Lower lobe of right lung (tissue), 2 donors: ENCODE data around the gene ASF1A. TPM values are rescaled to one million over a fixed set of nuclear protein-coding genes. Genes with fewer than 3 reads are reported as not detected.
A peak's percentile ranks its signal among the peaks of the same experiment; 100 is the strongest.

Experiments used
- ATAC-seq, 2 donors: fragments of 200-7000 bp; cut with Tn5 transposase; one replicate each; pipeline ENCODE4 v1.9.1; 2020 to 2022; ENCODE audit warnings: mild to moderate bottlenecking in 2 of 2, moderate library complexity in 2 of 2
- DNase-seq: peaks from one replicate; pipeline ENCODE4 v3.0.0-alpha.2; 2020
- H3K27ac ChIP-seq: fragments of 200-600 bp; one replicate; pipeline ENCODE4 v1.8.0; 2022
- H3K27me3 ChIP-seq: fragments of 200-600 bp; one replicate; pipeline ENCODE4 v1.8.0; 2022; ENCODE audit warnings: low read depth
- H3K36me3 ChIP-seq: fragments of 200-600 bp; one replicate; pipeline ENCODE4 v1.8.0; 2022; ENCODE audit warnings: mild to moderate bottlenecking
- H3K4me1 ChIP-seq: fragments of 200-600 bp; one replicate; pipeline ENCODE4 v1.8.0; 2022
- H3K4me3 ChIP-seq: fragments of 200-600 bp; one replicate; pipeline ENCODE4 v1.8.0; 2022; ENCODE audit warnings: mild to moderate bottlenecking
- H3K9me3 ChIP-seq: fragments of 200-600 bp; one replicate; pipeline ENCODE4 v1.8.0; 2022
- intact Hi-C: fragments of 100-400 bp; cut with DNase I; formaldehyde crosslinking; loops from one replicate; pipeline ENCODE4 v1.11.0; 2022
- total RNA-seq: library from RNA; stranded (reverse); fragmentation: NEBNext Ultra II Directional; extraction: Animal tissue kit (Norgen Biotek cat#: 25700); gene quantifications from one replicate; pipeline ENCODE4 v1.2.1, GENCODE V29; 2021
- TF ChIP-seq, protein P1 (sequence below): fragments of 200-600 bp; IDR thresholded peaks from one replicate; pipeline ENCODE4 v1.8.0; 2022; ENCODE audit warnings: antibody characterized with exemption, mild to moderate bottlenecking
- donor health status: DM: no; HTN: yes; CAD: no; lungs with severe emphysema.

Gene ASF1A
- total RNA-seq, 1 donor from 2014 or later = 25.9 TPM

- Histone ChIP-seq H3K36me3 (no peaks in the 10 kb centered on the region), H3K27me3 (no peaks in the 10 kb centered on the region), H3K4me1 (peaks cover 71% of the 10 kb centered on the region), H3K27ac (no peak overlapping the region), H3K4me3 (peak overlapping the region; percentile 95), H3K9me3 (no peaks in the 10 kb centered on the region)
- DNase-seq (no peak), ATAC-seq (no peak)
- TF ChIP-seq, protein P1, sequence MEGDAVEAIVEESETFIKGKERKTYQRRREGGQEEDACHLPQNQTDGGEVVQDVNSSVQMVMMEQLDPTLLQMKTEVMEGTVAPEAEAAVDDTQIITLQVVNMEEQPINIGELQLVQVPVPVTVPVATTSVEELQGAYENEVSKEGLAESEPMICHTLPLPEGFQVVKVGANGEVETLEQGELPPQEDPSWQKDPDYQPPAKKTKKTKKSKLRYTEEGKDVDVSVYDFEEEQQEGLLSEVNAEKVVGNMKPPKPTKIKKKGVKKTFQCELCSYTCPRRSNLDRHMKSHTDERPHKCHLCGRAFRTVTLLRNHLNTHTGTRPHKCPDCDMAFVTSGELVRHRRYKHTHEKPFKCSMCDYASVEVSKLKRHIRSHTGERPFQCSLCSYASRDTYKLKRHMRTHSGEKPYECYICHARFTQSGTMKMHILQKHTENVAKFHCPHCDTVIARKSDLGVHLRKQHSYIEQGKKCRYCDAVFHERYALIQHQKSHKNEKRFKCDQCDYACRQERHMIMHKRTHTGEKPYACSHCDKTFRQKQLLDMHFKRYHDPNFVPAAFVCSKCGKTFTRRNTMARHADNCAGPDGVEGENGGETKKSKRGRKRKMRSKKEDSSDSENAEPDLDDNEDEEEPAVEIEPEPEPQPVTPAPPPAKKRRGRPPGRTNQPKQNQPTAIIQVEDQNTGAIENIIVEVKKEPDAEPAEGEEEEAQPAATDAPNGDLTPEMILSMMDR = peak; percentile 42
- intact Hi-C loops = no loop called here
These were observed 2.6 kb downstream of the ASF1A start for GRCh38 chr6:118896339-118897136.

DNA sequence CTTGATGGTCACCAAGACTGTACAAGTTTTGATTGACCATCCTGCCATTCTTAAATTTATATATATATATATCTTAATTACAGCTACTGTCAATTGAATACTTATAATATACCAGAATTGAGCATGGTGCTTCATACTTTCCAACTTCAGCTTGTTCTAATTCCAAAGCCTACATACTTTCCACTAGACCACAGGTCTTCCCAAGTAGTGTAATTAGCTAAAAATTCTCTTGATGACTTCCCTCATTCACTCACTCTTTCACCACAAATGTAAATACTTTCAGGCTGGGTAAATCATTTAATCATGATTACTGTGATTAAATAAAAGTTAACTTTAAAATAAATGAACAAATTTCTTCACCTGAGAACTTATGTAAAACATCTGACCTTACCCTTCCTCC, 3.4 kb downstream of the ASF1A start:
- peaks cover 7% of the 10 kb centered on the region for H3K36me3 ChIP-seq
- DNase-seq = no peak
- no peaks in the 10 kb centered on the region for H3K27me3 ChIP-seq
- intact Hi-C loops = no loop called here
- H3K9me3 ChIP-seq = no peaks in the 10 kb centered on the region
- TF ChIP-seq, protein P1 = no peak
- no peak overlapping the region for H3K4me3 ChIP-seq
- no peak overlapping the region for H3K27ac ChIP-seq
- no peak for ATAC-seq
- H3K4me1 ChIP-seq = peaks cover 63% of the 10 kb centered on the region

- Histone ChIP-seq H3K9me3 (no peaks in the 10 kb centered on the region), H3K4me1 (peaks cover 55% of the 10 kb centered on the region), H3K36me3 (peaks cover 23% of the 10 kb centered on the region), H3K4me3 (no peak overlapping the region), H3K27ac (no peak overlapping the region), H3K27me3 (no peaks in the 10 kb centered on the region)
- DNase-seq (no peak), ATAC-seq (no peak)
- TF ChIP-seq, protein P1 = no peak
- intact Hi-C loops = no loop called here
These were observed 6.0 kb downstream of the ASF1A start for GRCh38 chr6:118899948-118900347.

DNA sequence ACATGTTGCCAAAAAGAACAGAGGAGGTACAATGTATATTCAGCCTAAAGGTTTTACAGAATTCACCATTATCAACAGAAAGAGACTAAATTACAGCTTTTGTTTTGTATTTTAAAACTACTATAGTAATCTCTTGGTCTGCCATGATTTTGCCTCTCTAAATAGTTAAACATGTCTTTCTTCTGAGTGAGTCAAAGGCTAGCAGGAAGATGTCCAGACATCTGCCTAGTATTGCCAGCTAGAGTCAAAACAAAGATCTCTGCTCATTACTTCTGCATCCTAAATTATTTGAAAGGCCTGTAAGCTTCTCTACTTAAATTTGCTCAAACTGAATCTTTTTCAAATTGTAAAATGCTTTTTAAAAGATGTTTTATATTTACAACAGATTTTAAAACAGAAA, 8.8 kb downstream of the ASF1A start:
- H3K27ac ChIP-seq = no peak overlapping the region
- ATAC-seq (no peak), DNase-seq (no peak)
- intact Hi-C loops = no loop called here
- H3K36me3 ChIP-seq = peaks cover 51% of the 10 kb centered on the region
- TF ChIP-seq, protein P1 = no peak
- H3K9me3 ChIP-seq = no peaks in the 10 kb centered on the region
- no peak overlapping the region for H3K4me3 ChIP-seq
- peaks cover 31% of the 10 kb centered on the region for H3K4me1 ChIP-seq
- H3K27me3 ChIP-seq = no peaks in the 10 kb centered on the region

- TF ChIP-seq, protein P1 = no peak
- H3K9me3 ChIP-seq = no peaks in the 10 kb centered on the region
- no peak overlapping the region for H3K27ac ChIP-seq
- no peak overlapping the region for H3K4me3 ChIP-seq
- intact Hi-C loops = no loop called here
- H3K4me1 ChIP-seq = peaks cover 27% of the 10 kb centered on the region
- DNase-seq (no peak), ATAC-seq (no peak)
- no peaks in the 10 kb centered on the region for H3K27me3 ChIP-seq
- peaks cover 55% of the 10 kb centered on the region for H3K36me3 ChIP-seq
These were observed 9.2 kb downstream of the ASF1A start for GRCh38 chr6:118903138-118903537.
